HepG2 (cell line): Measurements from ENCODE around the gene GC. TPM values are rescaled to one million over a fixed set of nuclear protein-coding genes. Genes with fewer than 3 reads are reported as not detected.

Source experiments
- ATAC-seq: fragments of 200-7000 bp; cut with Tn5 transposase; 3 replicates; pipeline ENCODE4 v1.9.1; 2020; ENCODE audit warnings: mild to moderate bottlenecking, moderate library complexity
- BruUV-seq: library from RNA; stranded (reverse); fragments of 400-500 nt; replicated peaks from 2 replicates; lab custom pipeline; 2021; lab: Mats Ljungman, UMichigan
- CTCF ChIA-PET: fragments of 300-600 bp; formaldehyde crosslinking; extraction: SDS; loops from one replicate; lab custom pipeline; 2021; ENCODE audit warnings: low total read pairs, inconsistent platforms, low intra/inter-chr PET ratio; lab: Yijun Ruan, JAX
- POLR2A ChIA-PET: fragments of 350-600 bp; sonication (Branson Sonifier 250); formaldehyde crosslinking; loops from one replicate; lab custom pipeline; 2020; ENCODE audit warnings: antibody characterized with exemption, inconsistent platforms; lab: Yijun Ruan, JAX
- DNase-seq: peaks from one replicate; pipeline ENCODE4 v3.0.0-alpha.2; 2015; ENCODE audit warnings: low spot score
- FAIRE-seq: peaks from 3 replicates; lab custom pipeline; 2011; peaks lifted over from hg19 to GRCh38; lab: Jason Lieb, UNC
- H2AFZ ChIP-seq: one replicate; pipeline ENCODE4 v1.6.1; 2011; ENCODE audit warnings: low read length, inconsistent platforms
- H3K27ac ChIP-seq: fragments of 300-600 bp; 3 replicates; pipeline ENCODE4 v1.8.0; 2011; ENCODE audit warnings: mixed run types, mild to moderate bottlenecking, mixed read lengths, low read length, inconsistent platforms; ENCODE audit not compliant: insufficient read depth; ENCODE audit errors: extremely low read length
- H3K27me3 ChIP-seq, 2 experiments: fragments of 200-600 bp in 1 of 2; 2 replicates in 1 of 2; 3 replicates in 1 of 2; pipeline versions ENCODE4 v1.6.0 to v1.8.0; 2011; ENCODE audit warnings: low read length in 2 of 2, mild to moderate bottlenecking in 2 of 2, moderate library complexity in 2 of 2, inconsistent platforms in 1 of 2; ENCODE audit not compliant: insufficient read depth in 2 of 2, control insufficient read depth in 1 of 2
- H3K36me3 ChIP-seq, 2 experiments: fragments of 200-600 bp in 1 of 2; replicated peaks in 1 of 2; 2 replicates in 1 of 2; 3 replicates in 1 of 2; pipeline versions ENCODE4 v1.5.1 to v1.8.0; 2011; ENCODE audit warnings: low read length in 2 of 2, inconsistent platforms in 1 of 2; ENCODE audit not compliant: insufficient read depth in 2 of 2, control insufficient read depth in 1 of 2
- H3K4me1 ChIP-seq: 2 replicates; pipeline ENCODE4 v1.5.1; 2012; ENCODE audit warnings: low read length, inconsistent platforms; ENCODE audit not compliant: insufficient read depth
- H3K4me2 ChIP-seq: 2 replicates; pipeline ENCODE4 v1.6.0; 2011; ENCODE audit warnings: low read depth, low read length, inconsistent platforms
- H3K4me3 ChIP-seq, 3 experiments: fragments of 200-600 bp in 1 of 3; sonication (generic), shearing (Covaris generic) in 1 of 3; replicated peaks in 1 of 3; 2 replicates each; pipeline ENCODE4 v1.5.1; 2011 to 2016; ENCODE audit warnings: low read length in 3 of 3, inconsistent platforms in 2 of 3, low read depth in 2 of 3, mild to moderate bottlenecking in 2 of 3, control low read depth in 1 of 3, mixed read lengths in 1 of 3; ENCODE audit not compliant: insufficient read depth in 1 of 3
- H3K79me2 ChIP-seq: one replicate; pipeline ENCODE4 v1.6.1; 2011; ENCODE audit warnings: low read length, inconsistent platforms; ENCODE audit not compliant: insufficient read depth
- H3K9ac ChIP-seq: 2 replicates; pipeline ENCODE4 v1.6.0; 2011; ENCODE audit warnings: mild to moderate bottlenecking, low read depth, low read length, inconsistent platforms; ENCODE audit not compliant: insufficient read depth
- H3K9me3 ChIP-seq: 2 replicates; pipeline ENCODE4 v1.5.1; 2012; ENCODE audit warnings: mild to moderate bottlenecking, low read length
- H4K20me1 ChIP-seq: 2 replicates; pipeline ENCODE4 v1.6.0; 2011; ENCODE audit warnings: inconsistent platforms, mild to moderate bottlenecking, low read length, moderate library complexity; ENCODE audit not compliant: insufficient read depth
- CBX5 ChIP-seq: sonication (generic); formaldehyde crosslinking; IDR thresholded peaks from 2 replicates; pipeline ENCODE4 v1.4.0; 2020; ENCODE audit warnings: missing genetic modification reagents, borderline replicate concordance
- GATA4 ChIP-seq: sonication (generic); IDR thresholded peaks from 2 replicates; pipeline ENCODE4 v1.6.1; 2016; ENCODE audit warnings: antibody characterized with exemption, low read depth, borderline replicate concordance
- HNF4G ChIP-seq, 2 experiments: sonication (generic) in 1 of 2; formaldehyde crosslinking in 1 of 2; IDR thresholded peaks; 2 replicates each; pipeline versions ENCODE4 v1.4.0 to v1.6.1; 2011 to 2020; ENCODE audit warnings: borderline replicate concordance in 2 of 2, low read depth in 2 of 2, mild to moderate bottlenecking in 2 of 2, low read length in 1 of 2, missing genetic modification reagents in 1 of 2, moderate library complexity in 1 of 2
- MAFF ChIP-seq: IDR thresholded peaks from 2 replicates; pipeline ENCODE4 v1.6.1; 2011; ENCODE audit warnings: low read depth, low read length, improper control_type of control experiment
- NAIF1 ChIP-seq: sonication (generic); formaldehyde crosslinking; IDR thresholded peaks from 2 replicates; pipeline ENCODE4 v1.5.0; 2020; ENCODE audit warnings: mild to moderate bottlenecking, missing genetic modification reagents, borderline replicate concordance
- NFE2 ChIP-seq: sonication (generic); formaldehyde crosslinking; IDR thresholded peaks from 2 replicates; pipeline ENCODE4 v1.4.0; 2020; ENCODE audit warnings: missing genetic modification reagents
- NFE2L2 ChIP-seq: fragments of 150-350 bp; IDR thresholded peaks from 2 replicates; pipeline ENCODE4 v1.6.1; 2014; ENCODE audit warnings: low read length
- SMC3 ChIP-seq: IDR thresholded peaks from 2 replicates; pipeline ENCODE4 v1.6.1; 2011; ENCODE audit warnings: low read length, improper control_type of control experiment
- STAG1 ChIP-seq: sonication (generic); formaldehyde crosslinking; IDR thresholded peaks from 2 replicates; pipeline ENCODE4 v1.4.0; 2020; ENCODE audit warnings: missing genetic modification reagents
- YY1 ChIP-seq: IDR thresholded peaks from 2 replicates; pipeline ENCODE4 v1.6.1; 2011; ENCODE audit warnings: low read length, low read depth, moderate library complexity, mild to moderate bottlenecking; ENCODE audit not compliant: insufficient read depth, insufficient replicate concordance
- ZNF101 ChIP-seq: sonication (generic); formaldehyde crosslinking; IDR thresholded peaks from 2 replicates; pipeline ENCODE4 v1.4.0; 2020; ENCODE audit warnings: mild to moderate bottlenecking, low read depth, missing genetic modification reagents, borderline replicate concordance
- ZNF556 ChIP-seq: sonication (generic); formaldehyde crosslinking; IDR thresholded peaks from 2 replicates; pipeline ENCODE4 v1.4.0; 2020; ENCODE audit warnings: mild to moderate bottlenecking, missing genetic modification reagents, borderline replicate concordance
- ZSCAN29 ChIP-seq: sonication (generic); formaldehyde crosslinking; conservative IDR thresholded peaks from 2 replicates; pipeline ENCODE4 v1.4.0; 2020; ENCODE audit warnings: mild to moderate bottlenecking, missing genetic modification reagents
- WGBS: methylation state at CpG from one replicate; pipeline ENCODE4 v1.1.6; 2017; ENCODE audit warnings: low lambda C conversion rate; 5-methylcytosine and 5-hydroxymethylcytosine counted together
- in situ Hi-C: cut with HindIII; loops from 2 replicates; pipeline ENCODE4 v1.10.0; 2017; ENCODE audit warnings: low pct_unique_long_range_greater_than_20kb; ENCODE audit not compliant: extremely low pct_ligation_motif_present
- intact Hi-C: fragments of 100-400 bp; cut with micrococcal nuclease; formaldehyde crosslinking; loops from one replicate; pipeline ENCODE4 v1.10.0; 2022; ENCODE audit not compliant: unreplicated experiment
- polyA plus RNA-seq, 8 experiments: library from polyadenylated mRNA; depleted of rRNA in 3 of 8; stranded (reverse) in 7 of 8; unstranded in 1 of 8; fragments of >200 nt; fragmentation: Illumina TruSeq in 4 of 8; extraction: Trizol in 4 of 8; gene quantifications; 2 replicates each; pipeline versions ENCODE4 v1.2.1 to v1.2.3, GENCODE V29; 2011 to 2016; ENCODE audit warnings: low read depth in 4 of 8, missing spikeins in 1 of 8, mixed read lengths in 1 of 8; ENCODE audit not compliant: insufficient read depth in 1 of 8
- total RNA-seq, 5 experiments: library from RNA; depleted of rRNA; stranded (reverse); fragments of >200 nt; fragmentation: Illumina TruSeq; extraction: Trizol; gene quantifications; 2 replicates each; pipeline ENCODE4 v1.2.3, GENCODE V29; 2016; ENCODE audit warnings: low read depth in 1 of 5
- TF ChIP-seq, protein P1 (sequence below): IDR thresholded peaks from 2 replicates; pipeline ENCODE4 v1.6.1; 2016; ENCODE audit warnings: low read depth
- TF ChIP-seq, protein P2 (sequence below): sonication (generic); formaldehyde crosslinking; IDR thresholded peaks from 2 replicates; pipeline ENCODE4 v1.4.0; 2020; ENCODE audit warnings: mild to moderate bottlenecking, low read depth, missing genetic modification reagents
- TF ChIP-seq, protein P3 (sequence below): fragments of 450-650 bp; IDR thresholded peaks from 2 replicates; pipeline ENCODE4 v1.6.1; 2017; ENCODE audit warnings: mild to moderate bottlenecking
- TF ChIP-seq, protein P4 (sequence below): sonication (generic); formaldehyde crosslinking; IDR thresholded peaks from 2 replicates; pipeline ENCODE4 v1.5.0; 2020; ENCODE audit warnings: mild to moderate bottlenecking, missing genetic modification reagents, moderate library complexity

Gene GC
- total and polyA plus RNA-seq, 2 of the 13 experiments (the other 11 are each of a cell fraction or from before 2014, with no cell fraction given) = 0.18 to 0.35 TPM

DNA sequence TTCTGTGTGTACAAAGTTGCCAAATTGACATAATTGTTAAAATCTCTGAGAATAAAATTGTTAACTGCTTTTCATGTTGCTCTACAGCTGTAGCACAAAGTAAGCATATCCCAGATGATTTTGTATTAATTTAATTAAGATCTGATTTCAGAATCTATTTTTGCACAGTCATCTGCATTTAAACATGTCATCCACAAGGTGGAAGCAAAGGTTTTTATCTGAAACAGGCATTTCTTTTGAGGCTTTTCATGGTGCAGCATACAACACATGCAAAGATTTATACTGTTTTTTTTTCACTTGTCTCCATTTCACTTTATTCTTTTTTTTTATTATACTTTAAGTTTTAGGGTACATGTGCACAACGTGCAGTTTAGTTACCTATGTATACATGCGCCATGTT lies 51.2 kb downstream of the GC start:
- H4K20me1 ChIP-seq = no peaks in the 10 kb centered on the region
- no TSS peak for BruUV-seq
- WGBS = 52% methylated on average over 2 of the region's 2 CpGs
- FAIRE-seq (peak; percentile 8), ATAC-seq (no peak), DNase-seq (peak; percentile 13)
- CTCF ChIA-PET = interaction anchor here (1.6 kb wide), 1 partner anchor 570 kb away, joined by 5 read pairs; no protein-coding TSS in a partner anchor
- no peaks in the 10 kb centered on the region for H3K79me2 ChIP-seq
- peaks cover 7% of the 10 kb centered on the region; the same call in 1 of the 2 replicates for H3K9me3 ChIP-seq
- H3K27ac ChIP-seq = no peak overlapping the region
- H2AFZ ChIP-seq = no peak overlapping the region
- intact Hi-C loops = loop anchor here (1.0 to 5.0 kb wide), 4 partner anchors 555 to 1285 kb away; no protein-coding TSS in a partner anchor
- no peaks in the 10 kb centered on the region for H3K27me3 ChIP-seq
- no peaks in the 10 kb centered on the region for H3K4me1 ChIP-seq
- H3K36me3 ChIP-seq = no peaks in the 10 kb centered on the region
- POLR2A ChIA-PET = no interaction called here
- in situ Hi-C loops = loop anchor here (5.0 kb wide), 1 partner anchor 570 kb away; no protein-coding TSS in a partner anchor
- no peak overlapping the region for H3K9ac ChIP-seq
- no peak overlapping the region for H3K4me3 ChIP-seq
- H3K4me2 ChIP-seq = no peak overlapping the region
- TF ChIP-seq YY1 = no peak
- TF ChIP-seq, protein P1, sequence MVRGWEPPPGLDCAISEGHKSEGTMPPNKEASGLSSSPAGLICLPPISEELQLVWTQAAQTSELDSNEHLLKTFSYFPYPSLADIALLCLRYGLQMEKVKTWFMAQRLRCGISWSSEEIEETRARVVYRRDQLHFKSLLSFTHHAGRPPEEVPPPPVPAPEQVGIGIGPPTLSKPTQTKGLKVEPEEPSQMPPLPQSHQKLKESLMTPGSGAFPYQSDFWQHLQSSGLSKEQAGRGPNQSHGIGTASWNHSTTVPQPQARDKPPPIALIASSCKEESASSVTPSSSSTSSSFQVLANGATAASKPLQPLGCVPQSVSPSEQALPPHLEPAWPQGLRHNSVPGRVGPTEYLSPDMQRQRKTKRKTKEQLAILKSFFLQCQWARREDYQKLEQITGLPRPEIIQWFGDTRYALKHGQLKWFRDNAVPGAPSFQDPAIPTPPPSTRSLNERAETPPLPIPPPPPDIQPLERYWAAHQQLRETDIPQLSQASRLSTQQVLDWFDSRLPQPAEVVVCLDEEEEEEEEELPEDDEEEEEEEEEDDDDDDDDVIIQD (CRISPR knock-in tag) = no peak
- peak; percentile 57; the same call in 1 of the 2 replicates for TF ChIP-seq NFE2
- TF ChIP-seq NFE2L2 = peak; percentile 86
- peak; percentile 77 for TF ChIP-seq MAFF
- no peak for TF ChIP-seq ZSCAN29
- TF ChIP-seq, protein P2, sequence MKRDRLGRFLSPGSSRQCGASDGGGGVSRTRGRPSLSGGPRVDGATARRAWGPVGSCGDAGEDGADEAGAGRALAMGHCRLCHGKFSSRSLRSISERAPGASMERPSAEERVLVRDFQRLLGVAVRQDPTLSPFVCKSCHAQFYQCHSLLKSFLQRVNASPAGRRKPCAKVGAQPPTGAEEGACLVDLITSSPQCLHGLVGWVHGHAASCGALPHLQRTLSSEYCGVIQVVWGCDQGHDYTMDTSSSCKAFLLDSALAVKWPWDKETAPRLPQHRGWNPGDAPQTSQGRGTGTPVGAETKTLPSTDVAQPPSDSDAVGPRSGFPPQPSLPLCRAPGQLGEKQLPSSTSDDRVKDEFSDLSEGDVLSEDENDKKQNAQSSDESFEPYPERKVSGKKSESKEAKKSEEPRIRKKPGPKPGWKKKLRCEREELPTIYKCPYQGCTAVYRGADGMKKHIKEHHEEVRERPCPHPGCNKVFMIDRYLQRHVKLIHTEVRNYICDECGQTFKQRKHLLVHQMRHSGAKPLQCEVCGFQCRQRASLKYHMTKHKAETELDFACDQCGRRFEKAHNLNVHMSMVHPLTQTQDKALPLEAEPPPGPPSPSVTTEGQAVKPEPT (CRISPR knock-in tag) = no peak
- TF ChIP-seq SMC3 = peak; percentile 41; the same call in 1 of the 2 replicates
- TF ChIP-seq GATA4 = no peak
- TF ChIP-seq STAG1 (CRISPR knock-in tag) = peak; percentile 69
- TF ChIP-seq NAIF1 (CRISPR knock-in tag) = no peak
- TF ChIP-seq, protein P3, sequence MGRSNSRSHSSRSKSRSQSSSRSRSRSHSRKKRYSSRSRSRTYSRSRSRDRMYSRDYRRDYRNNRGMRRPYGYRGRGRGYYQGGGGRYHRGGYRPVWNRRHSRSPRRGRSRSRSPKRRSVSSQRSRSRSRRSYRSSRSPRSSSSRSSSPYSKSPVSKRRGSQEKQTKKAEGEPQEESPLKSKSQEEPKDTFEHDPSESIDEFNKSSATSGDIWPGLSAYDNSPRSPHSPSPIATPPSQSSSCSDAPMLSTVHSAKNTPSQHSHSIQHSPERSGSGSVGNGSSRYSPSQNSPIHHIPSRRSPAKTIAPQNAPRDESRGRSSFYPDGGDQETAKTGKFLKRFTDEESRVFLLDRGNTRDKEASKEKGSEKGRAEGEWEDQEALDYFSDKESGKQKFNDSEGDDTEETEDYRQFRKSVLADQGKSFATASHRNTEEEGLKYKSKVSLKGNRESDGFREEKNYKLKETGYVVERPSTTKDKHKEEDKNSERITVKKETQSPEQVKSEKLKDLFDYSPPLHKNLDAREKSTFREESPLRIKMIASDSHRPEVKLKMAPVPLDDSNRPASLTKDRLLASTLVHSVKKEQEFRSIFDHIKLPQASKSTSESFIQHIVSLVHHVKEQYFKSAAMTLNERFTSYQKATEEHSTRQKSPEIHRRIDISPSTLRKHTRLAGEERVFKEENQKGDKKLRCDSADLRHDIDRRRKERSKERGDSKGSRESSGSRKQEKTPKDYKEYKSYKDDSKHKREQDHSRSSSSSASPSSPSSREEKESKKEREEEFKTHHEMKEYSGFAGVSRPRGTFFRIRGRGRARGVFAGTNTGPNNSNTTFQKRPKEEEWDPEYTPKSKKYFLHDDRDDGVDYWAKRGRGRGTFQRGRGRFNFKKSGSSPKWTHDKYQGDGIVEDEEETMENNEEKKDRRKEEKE = no peak
- TF ChIP-seq ZNF556 (CRISPR knock-in tag) = no peak
- TF ChIP-seq HNF4G (IDR thresholded peaks at IDR 0.05; ENCODE audit: borderline replicate concordance, low read depth, low read length) = no peak
- no peak for TF ChIP-seq HNF4G (CRISPR knock-in tag; IDR thresholded peaks at IDR 0.05; ENCODE audit: borderline replicate concordance, low read depth)
- TF ChIP-seq, protein P4, sequence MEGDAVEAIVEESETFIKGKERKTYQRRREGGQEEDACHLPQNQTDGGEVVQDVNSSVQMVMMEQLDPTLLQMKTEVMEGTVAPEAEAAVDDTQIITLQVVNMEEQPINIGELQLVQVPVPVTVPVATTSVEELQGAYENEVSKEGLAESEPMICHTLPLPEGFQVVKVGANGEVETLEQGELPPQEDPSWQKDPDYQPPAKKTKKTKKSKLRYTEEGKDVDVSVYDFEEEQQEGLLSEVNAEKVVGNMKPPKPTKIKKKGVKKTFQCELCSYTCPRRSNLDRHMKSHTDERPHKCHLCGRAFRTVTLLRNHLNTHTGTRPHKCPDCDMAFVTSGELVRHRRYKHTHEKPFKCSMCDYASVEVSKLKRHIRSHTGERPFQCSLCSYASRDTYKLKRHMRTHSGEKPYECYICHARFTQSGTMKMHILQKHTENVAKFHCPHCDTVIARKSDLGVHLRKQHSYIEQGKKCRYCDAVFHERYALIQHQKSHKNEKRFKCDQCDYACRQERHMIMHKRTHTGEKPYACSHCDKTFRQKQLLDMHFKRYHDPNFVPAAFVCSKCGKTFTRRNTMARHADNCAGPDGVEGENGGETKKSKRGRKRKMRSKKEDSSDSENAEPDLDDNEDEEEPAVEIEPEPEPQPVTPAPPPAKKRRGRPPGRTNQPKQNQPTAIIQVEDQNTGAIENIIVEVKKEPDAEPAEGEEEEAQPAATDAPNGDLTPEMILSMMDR (CRISPR knock-in tag) = peak; percentile 46
- no peak for TF ChIP-seq ZNF101 (CRISPR knock-in tag)
- TF ChIP-seq CBX5 (CRISPR knock-in tag) = no peak
